Measurements from ENCODE around the gene WNT3. TPM values are rescaled to one million over a fixed set of nuclear protein-coding genes. Genes with fewer than 3 reads are reported as not detected.
A peak's percentile ranks its signal among the peaks of the same experiment; 100 is the strongest.

WNT3 gene
- total and polyA plus RNA-seq, 10 of the 15 experiments (the other 5 are each of a cell fraction or from before 2014, with no cell fraction given), result 0.01 to 0.03 TPM; not detected in 8

GRCh38 chr17:46848534-46848933 lies 30.0 kb upstream of the WNT3 start:
- H3K4me1 ChIP-seq (ENCODE audit: control insufficient read depth, insufficient read depth, low read length), result no peaks in the 10 kb centered on the region
- no peaks in the 10 kb centered on the region for H3K79me2 ChIP-seq (ENCODE audit: control insufficient read depth, insufficient read depth, low read length)
- no peak overlapping the region for H3K4me3 ChIP-seq
- H3K9me3 ChIP-seq (replicated peaks; ENCODE audit: control insufficient read depth, insufficient read depth, low read length), result no peaks in the 10 kb centered on the region
- no TSS peak for BruUV-seq (replicated peaks)
- no peaks in the 10 kb centered on the region for H4K20me1 ChIP-seq (ENCODE audit: control insufficient read depth, insufficient read depth)
- ChIA-PET RAD21 (ENCODE audit: unreplicated experiment) (no interaction called here), SMC1A (ENCODE audit: uncharacterized antibody, unreplicated experiment) (interaction anchor here (1.9 kb wide), 1 partner anchor 92 kb away, joined by 4 read pairs; no protein-coding TSS in a partner anchor), POLR2A (no interaction called here), CTCF (interaction anchor here (1.1 kb wide), 1 partner anchor 13 kb away, joined by 3 read pairs; no protein-coding TSS in a partner anchor)
- no peaks in the 10 kb centered on the region for H3K36me3 ChIP-seq (ENCODE audit: control insufficient read depth in 2 of 2, insufficient read depth in 2 of 2, low read length in 1 of 2)
- H3K27ac ChIP-seq (ENCODE audit: control insufficient read depth, insufficient read depth), result no peak overlapping the region
- in situ Hi-C loops (cut with MboI), result no loop called here
- FAIRE-seq (no peak), DNase-seq (ENCODE audit: low read depth, low spot score) (no peak), ATAC-seq (no peak)
- H3K9ac ChIP-seq (ENCODE audit: control insufficient read depth, insufficient read depth, low read length), result no peak overlapping the region
- no peak overlapping the region for H2AFZ ChIP-seq (ENCODE audit: control insufficient read depth, low read depth, low read length)
- no peak overlapping the region for H3K4me2 ChIP-seq (ENCODE audit: control insufficient read depth, insufficient read depth)
- intact Hi-C loops (cut with micrococcal nuclease; ENCODE audit: unreplicated experiment), result loop anchor here (10.0 kb wide), 1 partner anchor 74 kb away; no protein-coding TSS in a partner anchor
- TF ChIP-seq BACH1 (IDR thresholded peaks at IDR 0.05; ENCODE audit: borderline replicate concordance), result no peak
- TF ChIP-seq, protein P1, sequence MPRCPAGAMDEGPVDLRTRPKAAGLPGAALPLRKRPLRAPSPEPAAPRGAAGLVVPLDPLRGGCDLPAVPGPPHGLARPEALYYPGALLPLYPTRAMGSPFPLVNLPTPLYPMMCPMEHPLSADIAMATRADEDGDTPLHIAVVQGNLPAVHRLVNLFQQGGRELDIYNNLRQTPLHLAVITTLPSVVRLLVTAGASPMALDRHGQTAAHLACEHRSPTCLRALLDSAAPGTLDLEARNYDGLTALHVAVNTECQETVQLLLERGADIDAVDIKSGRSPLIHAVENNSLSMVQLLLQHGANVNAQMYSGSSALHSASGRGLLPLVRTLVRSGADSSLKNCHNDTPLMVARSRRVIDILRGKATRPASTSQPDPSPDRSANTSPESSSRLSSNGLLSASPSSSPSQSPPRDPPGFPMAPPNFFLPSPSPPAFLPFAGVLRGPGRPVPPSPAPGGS (IDR thresholded peaks at IDR 0.05; ENCODE audit: borderline replicate concordance, insufficient read depth, low read depth, low read length, poor library complexity, severe bottlenecking), result peak; percentile 10
- peaks cover 9 to 13% of the 10 kb centered on the region in 2 experiments for H3K27me3 ChIP-seq (replicated peaks in 1 of 2; ENCODE audit: control insufficient read depth in 2 of 2, insufficient read depth in 2 of 2, low read length in 1 of 2)
- WGBS (ENCODE audit: insufficient coverage, insufficient replicate concordance, low lambda C conversion rate, missing lambda C conversion rate), result 40% methylated on average over 6 of the region's 6 CpGs

- ChIA-PET SMC1A (ENCODE audit: uncharacterized antibody, unreplicated experiment) (interaction anchor here (1.9 kb wide), 1 partner anchor 93 kb away, joined by 4 read pairs; no protein-coding TSS in a partner anchor), CTCF (interaction anchor here (1.1 kb wide), 1 partner anchor 12 kb away, joined by 3 read pairs; no protein-coding TSS in a partner anchor), POLR2A (no interaction called here), RAD21 (ENCODE audit: unreplicated experiment) (no interaction called here)
- Histone ChIP-seq H3K9me3 (replicated peaks; ENCODE audit: control insufficient read depth, insufficient read depth, low read length) (peaks cover 7% of the 10 kb centered on the region), H3K4me2 (ENCODE audit: control insufficient read depth, insufficient read depth) (no peak overlapping the region), H3K27ac (ENCODE audit: control insufficient read depth, insufficient read depth) (no peak overlapping the region), H3K79me2 (ENCODE audit: control insufficient read depth, insufficient read depth, low read length) (no peaks in the 10 kb centered on the region), H3K4me1 (ENCODE audit: control insufficient read depth, insufficient read depth, low read length) (no peaks in the 10 kb centered on the region), H3K36me3 (ENCODE audit: control insufficient read depth in 2 of 2, insufficient read depth in 2 of 2, low read length in 1 of 2) (no peaks in the 10 kb centered on the region), H4K20me1 (ENCODE audit: control insufficient read depth, insufficient read depth) (no peaks in the 10 kb centered on the region), H3K27me3 (replicated peaks in 1 of 2; ENCODE audit: control insufficient read depth in 2 of 2, insufficient read depth in 2 of 2, low read length in 1 of 2) (peaks cover 9 to 11% of the 10 kb centered on the region in 2 experiments), H2AFZ (ENCODE audit: control insufficient read depth, low read depth, low read length) (no peak overlapping the region), H3K9ac (ENCODE audit: control insufficient read depth, insufficient read depth, low read length) (no peak overlapping the region), H3K4me3 (no peak overlapping the region)
- DNase-seq (ENCODE audit: low read depth, low spot score) (no peak), FAIRE-seq (no peak), ATAC-seq (no peak)
- in situ Hi-C loops (cut with MboI), result no loop called here
- TF ChIP-seq POLR2AphosphoS2 (IDR thresholded peaks at IDR 0.05; ENCODE audit: low read depth, low read length) (no peak), ZBTB4 (CRISPR knock-in tag; IDR thresholded peaks at IDR 0.05) (no peak), CREM (IDR thresholded peaks at IDR 0.05; ENCODE audit: low read depth) (no peak)
- BruUV-seq (replicated peaks), result no TSS peak
- WGBS (ENCODE audit: insufficient coverage, insufficient replicate concordance, low lambda C conversion rate, missing lambda C conversion rate), result 26% methylated on average over 8 of the region's 8 CpGs
- intact Hi-C loops (cut with micrococcal nuclease; ENCODE audit: unreplicated experiment), result loop anchor here (10.0 kb wide), 1 partner anchor 73 kb away; no protein-coding TSS in a partner anchor
These were observed 29.0 kb upstream of the WNT3 start for GRCh38 chr17:46847204-46848191.

All from GM12878 (cell line).